Endothelial cell of umbilical vein (primary cell): ENCODE measurements around the gene CYB5R2. TPM values are rescaled to one million over a fixed set of nuclear protein-coding genes. Genes with fewer than 3 reads are reported as not detected.
A peak's percentile ranks its signal among the peaks of the same experiment; 100 is the strongest.

Experiments used
- BruUV-seq: library from RNA; stranded (reverse); fragments of 400-500 nt; replicated peaks from 2 replicates; lab custom pipeline; 2021; lab: Mats Ljungman, UMichigan
- CTCF ChIA-PET: fragments of 300-600, 350-600 bp; sonication (Branson Sonifier 250); formaldehyde crosslinking; loops from one replicate; lab custom pipeline; 2021; ENCODE audit warnings: antibody characterized with exemption, inconsistent platforms; lab: Charles Lee
- POLR2A ChIA-PET: fragments of 300-600, 350-600 bp; sonication (Branson Sonifier 250); formaldehyde crosslinking; loops from one replicate; lab custom pipeline; 2021; ENCODE audit warnings: antibody characterized with exemption, inconsistent platforms; lab: Charles Lee
- DNase-seq: peaks from one replicate; pipeline ENCODE4 v3.0.0-alpha.2; 2011; ENCODE audit warnings: low read depth, low spot score
- FAIRE-seq: peaks from 2 replicates; lab custom pipeline; 2011; peaks lifted over from hg19 to GRCh38; lab: Jason Lieb, UNC
- H2AFZ ChIP-seq: 2 replicates; pipeline ENCODE4 v1.6.0; 2012; ENCODE audit warnings: low read depth, low read length, control low read depth, inconsistent platforms
- H3K27ac ChIP-seq: 2 replicates; pipeline ENCODE4 v1.5.1; 2011; ENCODE audit warnings: low read depth, mild to moderate bottlenecking, control low read depth, low read length, moderate library complexity; ENCODE audit not compliant: insufficient read depth
- H3K27me3 ChIP-seq, 2 experiments: 2 replicates each; pipeline versions ENCODE4 v1.6.0 to v1.6.1; 2011; ENCODE audit warnings: low read length in 2 of 2, mixed read lengths in 1 of 2; ENCODE audit not compliant: control insufficient read depth in 2 of 2, insufficient read depth in 2 of 2
- H3K36me3 ChIP-seq, 2 experiments: 2 replicates in 1 of 2; 3 replicates in 1 of 2; pipeline ENCODE4 v1.5.1; 2011; ENCODE audit warnings: low read length in 2 of 2, mild to moderate bottlenecking in 1 of 2, moderate library complexity in 1 of 2; ENCODE audit not compliant: control insufficient read depth in 2 of 2, insufficient read depth in 2 of 2; ENCODE audit errors: extremely low read depth in 1 of 2
- H3K4me1 ChIP-seq: 3 replicates; pipeline ENCODE4 v1.5.1; 2011; ENCODE audit warnings: mild to moderate bottlenecking, low read length; ENCODE audit not compliant: control insufficient read depth, insufficient read depth; ENCODE audit errors: extremely low read depth
- H3K4me2 ChIP-seq: 2 replicates; pipeline ENCODE4 v1.6.1; 2011; ENCODE audit warnings: low read length, control low read depth, mixed read lengths; ENCODE audit not compliant: insufficient read depth
- H3K4me3 ChIP-seq, 3 experiments: fragments of 200-600 bp in 1 of 3; sonication (generic), shearing (Covaris generic) in 1 of 3; replicated peaks in 1 of 3; 2 replicates each; pipeline ENCODE4 v1.5.1; 2011 to 2016; ENCODE audit warnings: control low read depth in 3 of 3, low read length in 3 of 3, mild to moderate bottlenecking in 2 of 3, inconsistent platforms in 1 of 3, low read depth in 1 of 3, moderate library complexity in 1 of 3; ENCODE audit not compliant: insufficient read depth in 1 of 3
- H3K79me2 ChIP-seq: 2 replicates; pipeline ENCODE4 v1.6.0; 2012; ENCODE audit warnings: low read length, inconsistent platforms; ENCODE audit not compliant: control insufficient read depth, insufficient read depth
- H3K9ac ChIP-seq: replicated peaks from 2 replicates; pipeline ENCODE3; 2011; ENCODE audit warnings: low read length, control low read depth; ENCODE audit not compliant: insufficient read depth; ENCODE audit errors: extremely low read depth
- H3K9me1 ChIP-seq: replicated peaks from 3 replicates; pipeline ENCODE4 v1.6.0; 2011; ENCODE audit warnings: mild to moderate bottlenecking, low read length; ENCODE audit not compliant: control insufficient read depth, insufficient read depth; ENCODE audit errors: extremely low read depth
- H3K9me3 ChIP-seq: replicated peaks from 2 replicates; pipeline ENCODE4 v1.5.1; 2012; ENCODE audit warnings: low read length, inconsistent platforms; ENCODE audit not compliant: control insufficient read depth, insufficient read depth
- H4K20me1 ChIP-seq: replicated peaks from 2 replicates; pipeline ENCODE3; 2011; ENCODE audit warnings: mild to moderate bottlenecking, low read length; ENCODE audit not compliant: control insufficient read depth, insufficient read depth; ENCODE audit errors: extremely low read depth
- EZH2 ChIP-seq: IDR thresholded peaks from 2 replicates; pipeline ENCODE4 v1.6.1; 2012; ENCODE audit warnings: borderline replicate concordance, low read depth, mild to moderate bottlenecking, moderate library complexity, low read length, inconsistent platforms; ENCODE audit not compliant: severe bottlenecking
- FOS ChIP-seq: IDR thresholded peaks from 2 replicates; pipeline ENCODE4 v1.6.1; 2011; ENCODE audit warnings: mild to moderate bottlenecking, low read length, moderate library complexity, borderline replicate concordance; ENCODE audit not compliant: insufficient read depth
- JUN ChIP-seq: IDR thresholded peaks from 2 replicates; pipeline ENCODE4 v1.6.1; 2011; ENCODE audit warnings: borderline replicate concordance, low read depth; ENCODE audit not compliant: insufficient read length, insufficient read depth
- MAX ChIP-seq: IDR thresholded peaks from 2 replicates; pipeline ENCODE4 v1.6.1; 2011; ENCODE audit not compliant: insufficient read depth, insufficient read length
- POLR2AphosphoS5 ChIP-seq: IDR thresholded peaks from 2 replicates; pipeline ENCODE4 v1.6.1; 2012; ENCODE audit warnings: low read depth, mild to moderate bottlenecking, control low read depth, low read length, moderate library complexity; ENCODE audit not compliant: insufficient read depth
- dilution Hi-C: fragments of 300-500 bp; cut with MboI; formaldehyde crosslinking; loops from one replicate; pipeline ENCODE4 v1.15.0; 2019; ENCODE audit warnings: low sequenced_read_pairs; ENCODE audit not compliant: extremely low pct_ligation_motif_present
- intact Hi-C: fragments of 100-400 bp; cut with micrococcal nuclease; formaldehyde crosslinking; loops from one replicate; pipeline ENCODE4 v1.10.0; 2022
- polyA plus RNA-seq, 4 experiments: library from polyadenylated mRNA; depleted of rRNA in 3 of 4; stranded (reverse) in 3 of 4; unstranded in 1 of 4; fragments of >200 nt; gene quantifications; 2 replicates each; pipeline versions ENCODE4 v1.2.1 to v1.2.3, GENCODE V29; 2011 to 2012; ENCODE audit warnings: missing spikeins in 1 of 4
- total RNA-seq: library from RNA; stranded (reverse); gene quantifications from 2 replicates; pipeline ENCODE4 v1.2.3, GENCODE V29; 2021
- TF ChIP-seq, protein P1 (sequence below), 2 donors: IDR thresholded peaks; 1 replicate in 1 of 2; 2 replicates in 1 of 2; pipeline ENCODE4 v1.5.1; 2011; ENCODE audit warnings: low read length in 2 of 2, mild to moderate bottlenecking in 2 of 2, moderate library complexity in 2 of 2, control low read depth in 1 of 2, inconsistent platforms in 1 of 2, low read depth in 1 of 2; ENCODE audit not compliant: insufficient read depth in 1 of 2; ENCODE audit errors: extremely low read depth in 1 of 2

The CYB5R2 gene
- total and polyA plus RNA-seq, 2 donors (not counting 3 experiments of a cell fraction or from before 2014, with no cell fraction given) = 4.8 to 5.0 TPM

DNA sequence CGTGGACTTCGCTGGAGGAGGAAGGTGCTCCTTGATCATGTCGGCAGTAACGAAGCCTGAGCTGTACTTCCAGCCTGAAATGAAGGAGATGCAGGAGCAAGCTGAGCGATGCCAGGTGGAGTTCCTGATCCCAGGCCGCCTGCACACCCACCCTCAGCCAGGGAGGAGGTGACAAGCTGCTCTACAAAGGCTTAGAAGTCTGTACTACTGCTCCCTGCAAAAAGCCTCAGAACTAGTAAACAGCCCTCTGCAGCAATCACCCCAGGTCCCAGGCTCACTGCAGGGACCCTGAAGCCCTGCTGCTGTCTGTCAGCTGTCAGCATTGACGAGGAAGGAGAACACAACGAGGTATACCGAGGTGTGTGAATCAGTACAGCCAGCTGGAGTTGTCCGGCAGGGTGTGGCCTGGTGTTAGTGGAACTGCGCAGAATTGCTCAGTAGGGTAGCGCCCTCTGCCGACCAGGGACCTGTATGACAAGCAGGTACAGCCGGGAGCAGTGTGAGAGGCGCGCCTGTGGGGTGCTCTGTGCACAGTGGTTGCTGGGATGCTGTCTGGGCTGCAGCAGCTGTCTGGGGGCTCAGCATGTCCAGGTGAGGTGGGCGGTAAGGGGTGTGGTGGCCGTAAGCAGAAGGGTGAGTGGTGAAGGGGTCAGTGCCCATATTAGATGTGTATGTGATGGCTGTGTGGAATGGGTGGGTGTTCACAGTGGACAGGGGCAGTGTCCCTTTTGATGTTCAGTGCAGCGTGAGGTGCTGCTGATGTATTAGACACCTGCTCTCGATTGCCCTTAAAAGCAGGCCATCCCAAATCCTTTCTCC lies 7.6 kb downstream of the CYB5R2 start:
- TF ChIP-seq, protein P1, sequence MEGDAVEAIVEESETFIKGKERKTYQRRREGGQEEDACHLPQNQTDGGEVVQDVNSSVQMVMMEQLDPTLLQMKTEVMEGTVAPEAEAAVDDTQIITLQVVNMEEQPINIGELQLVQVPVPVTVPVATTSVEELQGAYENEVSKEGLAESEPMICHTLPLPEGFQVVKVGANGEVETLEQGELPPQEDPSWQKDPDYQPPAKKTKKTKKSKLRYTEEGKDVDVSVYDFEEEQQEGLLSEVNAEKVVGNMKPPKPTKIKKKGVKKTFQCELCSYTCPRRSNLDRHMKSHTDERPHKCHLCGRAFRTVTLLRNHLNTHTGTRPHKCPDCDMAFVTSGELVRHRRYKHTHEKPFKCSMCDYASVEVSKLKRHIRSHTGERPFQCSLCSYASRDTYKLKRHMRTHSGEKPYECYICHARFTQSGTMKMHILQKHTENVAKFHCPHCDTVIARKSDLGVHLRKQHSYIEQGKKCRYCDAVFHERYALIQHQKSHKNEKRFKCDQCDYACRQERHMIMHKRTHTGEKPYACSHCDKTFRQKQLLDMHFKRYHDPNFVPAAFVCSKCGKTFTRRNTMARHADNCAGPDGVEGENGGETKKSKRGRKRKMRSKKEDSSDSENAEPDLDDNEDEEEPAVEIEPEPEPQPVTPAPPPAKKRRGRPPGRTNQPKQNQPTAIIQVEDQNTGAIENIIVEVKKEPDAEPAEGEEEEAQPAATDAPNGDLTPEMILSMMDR (IDR thresholded peaks at IDR 0.05; ENCODE audit: extremely low read depth in 1 of 2, insufficient read depth in 1 of 2, low read depth in 1 of 2, low read length in 2 of 2) = peak; percentile 79 to 94
- TF ChIP-seq EZH2 = no peak
- Histone ChIP-seq H3K4me3 (no peak overlapping the region), H3K9me1 (no peaks in the 10 kb centered on the region), H3K79me2 (no peaks in the 10 kb centered on the region), H3K9me3 (no peaks in the 10 kb centered on the region), H3K4me2 (no peak overlapping the region), H3K4me1 (no peaks in the 10 kb centered on the region), H2AFZ (peak overlapping the region; percentile 33), H3K27ac (no peak overlapping the region), H4K20me1 (no peaks in the 10 kb centered on the region), H3K36me3 (no peaks in the 10 kb centered on the region), H3K9ac (no peak overlapping the region), H3K27me3 (no peaks in the 10 kb centered on the region)
- ChIA-PET POLR2A (no interaction called here), CTCF (interaction anchor here (0.6 to 9.7 kb wide), 26 partner anchors 8 to 568 kb away, joined by 3 to 225 read pairs (median 4); partner anchors contain the start of genes CYB5R2, OLFML1 and PPFIBP2)
- BruUV-seq = no TSS peak
- dilution Hi-C loops (no loop called here), intact Hi-C loops (loop anchor here (1.0 kb wide), 5 partner anchors 94 to 567 kb away; partner anchors contain the start of gene PPFIBP2)
- DNase-seq (peak; percentile 69), FAIRE-seq (peak; percentile 40)

DNA sequence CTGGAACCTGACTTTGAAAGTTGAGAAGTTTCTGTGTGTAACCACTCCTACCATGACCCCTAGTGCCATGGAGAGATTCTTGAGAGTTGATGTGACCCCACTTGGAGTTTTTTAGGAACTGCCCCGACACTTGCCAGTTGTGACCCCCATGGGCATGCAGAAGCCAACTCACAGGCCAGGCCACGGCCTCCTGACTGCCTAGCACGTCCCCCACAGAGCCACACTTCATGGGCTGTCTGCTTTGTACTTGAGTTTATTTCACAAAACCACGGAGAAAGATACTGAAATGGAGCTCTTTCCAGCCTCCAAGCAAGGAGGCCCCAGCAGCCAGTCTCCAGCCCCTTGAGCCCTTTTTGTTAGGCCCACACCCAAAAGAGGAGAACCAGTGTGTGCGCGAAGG lies 8.4 kb downstream of the CYB5R2 start:
- dilution Hi-C loops = no loop called here
- POLR2A ChIA-PET = no interaction called here
- H3K4me2 ChIP-seq = no peak overlapping the region

More for the DNA sequence above, 8.4 kb downstream of the CYB5R2 start:
- Histone ChIP-seq H3K9me1 (no peaks in the 10 kb centered on the region), H3K9ac (no peak overlapping the region), H2AFZ (no peak overlapping the region), H3K36me3 (no peaks in the 10 kb centered on the region), H3K79me2 (no peaks in the 10 kb centered on the region), H3K27ac (no peak overlapping the region), H3K9me3 (no peaks in the 10 kb centered on the region), H3K4me1 (no peaks in the 10 kb centered on the region), H3K27me3 (no peaks in the 10 kb centered on the region), H4K20me1 (no peaks in the 10 kb centered on the region), H3K4me3 (no peak overlapping the region)
- CTCF ChIA-PET = interaction anchor here (0.6 to 9.7 kb wide), 18 partner anchors 9 to 313 kb away, joined by 3 to 225 read pairs (median 6); partner anchors contain the start of genes CYB5R2, OLFML1 and PPFIBP2
- intact Hi-C loops = loop anchor here (1.0 kb wide), 5 partner anchors 94 to 567 kb away; partner anchors contain the start of gene PPFIBP2
- DNase-seq (no peak), FAIRE-seq (no peak)
- TF ChIP-seq MAX (no peak), POLR2AphosphoS5 (no peak), JUN (no peak), FOS (no peak)
- TF ChIP-seq, protein P1 (IDR thresholded peaks at IDR 0.05; ENCODE audit: extremely low read depth in 1 of 2, insufficient read depth in 1 of 2, low read depth in 1 of 2, low read length in 2 of 2) = no peak
- BruUV-seq = no TSS peak
